Dedifferentiated amniotic fluid mesenchymal stem cell (primary cell): Measurements from ENCODE around the gene BICRA.
"Not testable (repeated sequence)": the region's sequence is repeated elsewhere in the genome, so short reads cannot be mapped to it uniquely, and the experiment has no call there.

Experiments
- DNase-seq: peaks from one replicate; pipeline ENCODE4 v3.0.0-alpha.2; 2016; ENCODE audit errors: extremely low spot score

BICRA gene

GRCh38 chr19:47608969-47609905 lies at the start of gene BICRA:
Gene BICRA, plus strand, starts transcription at chr19:47609134. Its CDS starts 64,441 bp downstream, at chr19:47673575.
- peak; percentile 60 for DNase-seq

- no peak for DNase-seq
These were observed 47.9 kb upstream of the BICRA start for GRCh38 chr19:47560999-47561398.

GRCh38 chr19:47561440-47562057 lies 47.4 kb upstream of the BICRA start:
- DNase-seq: no peak

GRCh38 chr19:47564081-47564480 lies 44.9 kb upstream of the BICRA start:
- DNase-seq: no peak

GRCh38 chr19:47569331-47569730 lies 39.6 kb upstream of the BICRA start:
- no peak for DNase-seq

GRCh38 chr19:47572635-47573034 lies 36.3 kb upstream of the BICRA start:
- no peak for DNase-seq

- DNase-seq: no peak
These were observed 35.6 kb upstream of the BICRA start, which contains the start of gene ZNF541 for GRCh38 chr19:47573071-47574026. Gene ZNF541, minus strand, starts transcription at chr19:47573148. Its CDS starts 17,292 bp downstream, at chr19:47555856.

GRCh38 chr19:47580397-47580796 lies 28.5 kb upstream of the BICRA start:
- no peak for DNase-seq

- DNase-seq: no peak
These were observed 27.2 kb upstream of the BICRA start for GRCh38 chr19:47581605-47582319.

GRCh38 chr19:47582320-47582909 lies 26.5 kb upstream of the BICRA start:
- DNase-seq: peak; percentile 49

- not testable (repeated sequence) for DNase-seq
These were observed 25.8 kb upstream of the BICRA start for GRCh38 chr19:47583161-47583560.

- no peak for DNase-seq
These were observed 21.6 kb upstream of the BICRA start for GRCh38 chr19:47587295-47587694.

- no peak for DNase-seq
These were observed 19.1 kb upstream of the BICRA start for GRCh38 chr19:47589824-47590223.

- no peak for DNase-seq
These were observed 15.1 kb upstream of the BICRA start for GRCh38 chr19:47593860-47594259.

GRCh38 chr19:47595944-47596343 lies 13.0 kb upstream of the BICRA start:
- no peak for DNase-seq

GRCh38 chr19:47598407-47599349 lies 10.3 kb upstream of the BICRA start:
- DNase-seq: peak; percentile 93

GRCh38 chr19:47599671-47600245 lies 9.2 kb upstream of the BICRA start:
- DNase-seq: not testable (repeated sequence)

- DNase-seq: peak; percentile 99
These were observed 8.4 kb upstream of the BICRA start for GRCh38 chr19:47600246-47601179.
